Stimulated activated CD8-positive, alpha-beta memory T cell treated with anti-CD3 and anti-CD28 coated beads, Interleukin-15, amount 100 ng/mL, for 1 hour (primary cell): Measurements from ENCODE around the gene SLC35G3.
"Not testable (repeated sequence)": the region's sequence is repeated elsewhere in the genome, so short reads cannot be mapped to it uniquely, and the experiment has no call there.

Experiments used
- DNase-seq: peaks from one replicate; pipeline ENCODE4 v3.0.0-alpha.2; 2020; ENCODE audit warnings: low read depth

Gene SLC35G3

GRCh38 chr17:35210741-35211140 is 16.5 kb upstream of the SLC35G3 start:
- DNase-seq = no peak

DNA sequence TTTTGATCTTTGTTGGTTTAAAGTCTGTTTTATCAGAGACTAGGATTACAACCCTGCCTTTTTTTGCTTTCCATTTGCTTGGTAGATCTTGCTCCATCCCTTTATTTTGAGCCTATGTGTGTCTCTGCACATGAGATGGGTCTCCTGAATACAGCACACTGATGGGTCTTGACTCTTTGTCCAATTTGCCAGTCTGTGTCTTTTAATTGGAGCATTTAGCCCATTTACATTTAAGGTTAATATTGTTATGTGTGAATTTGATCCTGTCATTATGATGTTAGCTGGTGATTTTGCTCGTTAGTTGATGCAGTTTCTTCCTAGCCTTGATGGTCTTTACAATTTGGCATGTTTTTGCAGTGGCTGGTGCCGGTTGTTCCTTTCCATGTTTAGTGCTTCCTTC is 8.4 kb upstream of the SLC35G3 start:
- not testable (repeated sequence) for DNase-seq

GRCh38 chr17:35195062-35195461 is 869 bp upstream of the SLC35G3 start:
- DNase-seq = not testable (repeated sequence)

DNA sequence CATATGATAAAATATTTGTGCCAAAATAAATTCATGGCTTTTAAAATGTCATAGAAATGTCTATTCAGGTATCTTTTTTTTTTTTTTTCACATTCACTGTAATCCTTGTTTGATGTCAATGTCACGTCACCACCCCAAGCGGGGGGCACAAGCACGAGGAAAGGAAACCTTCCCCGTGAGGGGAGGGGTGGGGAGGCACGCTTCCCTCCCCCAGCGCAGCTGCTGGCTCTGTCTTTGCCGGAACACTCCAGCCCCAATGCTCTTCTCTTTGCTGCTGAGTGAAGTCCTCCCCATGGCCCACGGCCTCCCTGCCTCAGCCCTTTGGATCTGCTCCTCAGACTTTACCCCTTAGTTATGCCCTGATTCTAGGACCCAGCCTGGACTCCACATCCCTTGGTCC is 1.5 kb downstream of the SLC35G3 start:
- DNase-seq = no peak

DNA sequence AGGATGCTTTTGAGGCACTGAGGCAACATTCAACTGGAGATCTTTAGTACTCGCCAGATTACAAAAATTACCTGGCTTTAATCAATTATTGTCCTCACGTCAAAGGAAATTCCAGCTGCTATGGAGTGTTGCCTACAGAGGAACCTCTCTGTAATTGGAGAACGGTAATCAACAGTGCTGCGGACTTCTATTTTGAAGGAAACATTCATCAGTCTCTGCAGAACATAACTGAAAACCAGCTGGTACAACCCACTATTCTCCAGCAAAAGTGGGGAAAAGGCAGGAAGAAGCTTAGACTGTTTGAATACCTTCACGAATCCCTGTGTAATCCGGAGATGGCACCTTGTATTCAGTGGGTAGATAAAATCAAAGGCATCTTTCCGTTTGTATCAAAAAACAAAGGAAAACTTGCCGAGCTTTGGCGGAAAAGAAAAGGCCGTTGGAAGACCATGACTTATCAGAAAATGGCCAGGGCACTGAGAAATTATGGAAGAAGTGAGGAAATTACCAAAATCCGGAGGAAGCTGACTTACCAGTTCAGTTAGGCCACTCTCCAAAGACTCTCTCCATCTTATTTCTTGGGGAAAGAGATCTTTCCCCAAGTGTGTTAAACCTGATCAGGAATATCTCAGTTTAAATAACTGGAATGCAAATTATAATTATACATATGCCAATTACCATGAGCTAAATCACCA is 3.0 kb downstream of the SLC35G3 start:
- no peak for DNase-seq

DNA sequence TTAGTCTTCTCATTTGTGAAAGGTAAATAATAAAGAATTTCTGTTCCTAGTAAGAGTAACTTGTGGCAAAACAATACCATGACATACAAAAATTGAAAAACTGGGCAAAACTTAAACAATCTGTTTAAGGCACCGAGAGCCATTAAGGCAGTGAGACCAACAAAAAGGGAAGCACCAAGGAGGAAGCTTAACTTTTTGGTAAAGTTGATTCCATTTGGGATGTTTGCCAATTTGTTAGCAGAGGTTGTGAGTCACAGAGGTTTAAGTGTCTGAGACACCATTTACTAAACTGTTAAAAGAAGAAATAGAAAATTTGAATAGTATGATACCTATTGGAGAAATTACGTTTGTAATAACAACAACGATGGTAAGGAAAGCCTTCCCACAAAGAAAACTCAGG is 4.9 kb downstream of the SLC35G3 start:
- DNase-seq = no peak

DNA sequence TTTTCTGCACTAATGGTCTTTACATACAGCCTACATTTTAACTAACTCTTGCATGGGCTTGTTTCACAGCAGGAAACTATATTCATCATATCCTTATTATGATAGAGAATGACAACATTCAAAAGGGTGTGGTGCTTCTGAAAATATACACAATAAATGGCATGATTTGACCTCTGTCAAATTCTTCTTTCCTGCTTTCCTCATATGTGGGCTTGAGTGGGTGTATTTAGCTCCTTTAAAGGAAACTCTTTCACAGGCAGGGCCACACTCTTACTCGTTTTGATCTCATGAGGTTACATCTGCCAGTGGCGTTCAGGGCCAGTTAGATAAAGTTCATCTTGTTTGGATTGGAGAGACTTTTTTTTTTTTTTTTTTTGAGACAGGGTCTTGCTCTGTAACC is 6.1 kb downstream of the SLC35G3 start:
- no peak for DNase-seq

GRCh38 chr17:35187481-35187880 is 6.7 kb downstream of the SLC35G3 start:
- no peak for DNase-seq

GRCh38 chr17:35185849-35186248 is 8.3 kb downstream of the SLC35G3 start:
- no peak for DNase-seq

GRCh38 chr17:35184274-35184673 is 9.9 kb downstream of the SLC35G3 start:
- DNase-seq = no peak

GRCh38 chr17:35183332-35183731 is 10.9 kb downstream of the SLC35G3 start:
- DNase-seq = no peak

GRCh38 chr17:35179379-35179778 is 14.8 kb downstream of the SLC35G3 start:
- DNase-seq = not testable (repeated sequence)

DNA sequence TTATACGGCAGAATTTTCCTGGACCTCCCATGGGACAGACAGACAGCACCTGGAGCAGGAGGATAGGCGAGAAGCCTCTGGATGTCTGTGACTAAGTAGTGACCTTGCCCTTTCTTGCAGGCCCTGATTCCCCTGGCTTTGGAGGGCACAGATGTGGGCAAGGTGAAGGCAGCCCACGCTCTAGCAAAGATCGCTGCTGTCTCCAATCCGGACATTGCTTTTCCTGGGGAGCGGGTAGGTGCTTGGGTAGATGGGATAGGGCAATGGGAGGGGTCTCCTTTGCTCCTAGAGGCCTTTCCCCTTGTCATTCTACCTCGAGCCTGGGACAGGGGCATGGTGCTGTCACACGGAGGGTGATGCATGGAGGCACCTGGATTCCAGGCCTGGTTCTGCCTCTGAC is 17.3 kb downstream of the SLC35G3 start:
- DNase-seq = no peak

GRCh38 chr17:35175638-35176415 is 18.4 kb downstream of the SLC35G3 start:
- no peak for DNase-seq

DNA sequence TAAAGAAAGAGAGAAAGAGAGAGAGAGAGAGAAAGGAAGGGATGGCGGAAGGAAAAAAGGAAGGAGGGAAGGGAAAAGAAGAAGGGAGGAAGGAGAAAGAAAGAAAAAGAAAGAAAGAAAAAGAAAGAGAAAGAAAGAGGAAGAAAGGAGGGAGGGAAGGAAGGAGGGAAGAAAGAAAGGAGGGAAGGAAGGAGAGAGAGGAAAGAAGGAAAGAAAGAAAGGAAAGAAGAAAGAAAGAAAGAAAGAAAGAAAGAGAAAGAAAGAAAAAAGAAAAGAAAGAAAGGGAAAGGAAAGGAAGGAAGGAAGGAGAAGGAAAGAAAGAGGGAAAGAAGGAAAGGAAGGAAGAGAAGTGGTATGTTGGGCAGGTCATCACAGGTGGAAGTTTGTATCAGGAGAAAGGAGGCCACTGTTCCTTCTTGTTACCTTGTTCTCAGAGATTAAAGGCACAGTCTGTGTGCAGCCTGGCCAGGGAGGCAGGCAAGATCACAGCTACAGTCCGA is 19.3 kb downstream of the SLC35G3 start:
- no peak for DNase-seq

DNA sequence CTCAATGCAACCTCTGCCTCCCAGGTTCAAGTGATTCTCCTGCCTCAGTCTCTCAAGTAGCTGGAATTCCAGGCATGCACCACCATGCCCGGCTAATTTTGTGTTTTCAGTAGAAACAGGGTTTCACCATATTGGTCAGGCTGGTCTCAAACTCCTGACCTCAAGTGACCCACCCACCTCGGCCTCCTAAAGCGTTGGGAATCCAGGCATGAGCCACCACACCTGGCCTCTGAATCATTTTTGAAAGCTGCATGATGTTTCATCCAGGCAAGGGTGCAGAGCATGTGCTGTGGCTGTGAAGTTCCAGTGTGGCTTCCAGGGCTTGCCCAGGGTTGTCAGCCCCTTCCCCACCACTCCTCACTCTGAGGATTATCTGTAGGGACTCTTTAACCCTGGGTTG is 21.9 kb downstream of the SLC35G3 start:
- DNase-seq = not testable (repeated sequence)

DNA sequence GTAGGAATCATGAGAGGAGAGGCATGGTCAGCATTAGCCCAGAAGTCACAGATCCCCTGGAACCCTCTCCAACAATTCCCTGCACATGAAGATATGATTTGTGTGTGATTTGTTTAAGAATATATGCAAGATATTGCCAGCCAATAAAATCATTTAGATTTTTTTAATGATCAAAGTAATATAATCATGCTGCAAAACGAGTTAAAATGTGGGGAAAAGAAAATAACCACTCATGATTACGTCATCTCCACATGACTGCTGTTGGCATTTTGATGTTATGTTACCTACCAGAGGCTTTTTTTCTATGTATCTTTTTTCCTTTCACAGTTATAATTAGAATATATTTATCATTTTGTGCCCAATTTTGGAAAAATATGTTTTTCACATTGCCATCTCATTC is 22.4 kb downstream of the SLC35G3 start:
- DNase-seq = no peak

- DNase-seq = no peak
Measured at GRCh38 chr17:35170968-35171771, 23.0 kb downstream of the SLC35G3 start.

DNA sequence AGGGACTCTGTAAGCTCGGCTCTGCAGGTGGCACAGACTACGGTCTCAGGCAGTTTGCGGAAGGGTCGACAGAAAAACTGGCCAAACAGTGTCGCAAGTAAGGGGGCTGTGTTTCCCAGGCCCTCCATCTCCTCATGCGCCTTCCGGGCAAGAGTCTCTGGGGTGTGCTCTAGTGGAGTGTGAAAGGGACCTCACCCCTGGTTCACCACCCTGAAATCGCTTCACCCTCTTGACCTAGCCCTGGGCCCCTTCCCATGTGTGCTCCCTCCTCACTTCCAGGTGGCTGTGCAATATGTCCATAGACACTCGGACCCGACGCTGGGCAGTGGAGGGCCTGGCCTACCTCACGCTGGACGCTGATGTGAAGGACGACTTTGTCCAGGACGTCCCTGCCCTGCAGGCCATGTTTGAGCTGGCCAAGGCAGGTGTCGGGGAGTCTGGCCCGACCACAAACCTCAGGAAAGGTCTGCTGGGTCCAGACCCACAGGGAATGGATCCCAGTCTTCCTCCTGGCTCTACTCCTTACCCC is 24.3 kb downstream of the SLC35G3 start:
- no peak for DNase-seq

- DNase-seq = no peak
Measured at GRCh38 chr17:35167666-35168065, 26.5 kb downstream of the SLC35G3 start.

DNA sequence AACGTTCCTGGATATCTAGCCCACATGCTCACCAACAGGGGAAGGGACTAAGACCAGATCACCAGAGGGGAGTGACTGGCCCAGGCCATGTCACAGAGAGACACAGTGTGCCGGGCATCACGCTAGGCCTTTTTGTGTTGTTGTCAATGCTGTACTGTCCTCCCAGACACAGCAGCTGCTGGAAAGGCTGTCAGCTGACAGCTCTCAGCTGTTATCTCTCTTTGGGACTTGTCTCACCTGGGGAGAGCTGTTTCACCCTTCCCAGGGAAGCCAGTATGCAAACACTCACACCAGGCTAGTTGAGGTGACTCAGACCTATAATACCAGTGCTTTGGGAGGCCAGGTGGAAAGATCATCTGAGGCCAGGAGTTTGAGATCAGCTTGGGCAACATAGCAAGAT is 27.1 kb downstream of the SLC35G3 start:
- DNase-seq = no peak

GRCh38 chr17:35166526-35166925 is 27.7 kb downstream of the SLC35G3 start:
- DNase-seq = no peak
